Common myeloid progenitor, CD34-positive (primary cell): ENCODE results near the gene STRAP. TPM values are rescaled to one million over a fixed set of nuclear protein-coding genes. Genes with fewer than 3 reads are reported as not detected.

Source experiments
- CTCF ChIA-PET: fragments of 350-600 bp; sonication (Branson Sonifier 250); formaldehyde crosslinking; loops from one replicate; lab custom pipeline; 2021; ENCODE audit warnings: antibody characterized with exemption; lab: Charles Lee
- POLR2A ChIA-PET: fragments of 350-600 bp; sonication (Branson Sonifier 250); formaldehyde crosslinking; loops from one replicate; lab custom pipeline; 2021; ENCODE audit warnings: antibody characterized with exemption; lab: Charles Lee
- DNase-seq, 3 donors: peaks; one replicate each; pipeline versions ENCODE4 v3.0.0 to v3.0.0-alpha.2; 2013
- H3K27ac ChIP-seq, 2 experiments: 1 replicate in 1 of 2; 2 replicates in 1 of 2; pipeline ENCODE4 v1.7.0; 2013; ENCODE audit warnings: inconsistent platforms in 2 of 2, low read length in 2 of 2, mild to moderate bottlenecking in 2 of 2, low read depth in 1 of 2, moderate library complexity in 1 of 2; ENCODE audit not compliant: severe bottlenecking in 2 of 2, insufficient read depth in 1 of 2, poor library complexity in 1 of 2
- H3K27me3 ChIP-seq, 5 experiments: replicated peaks in 2 of 5; 1 replicate in 3 of 5; 2 replicates in 2 of 5; pipeline versions ENCODE4 v1.6.1 to v1.7.0; 2013; ENCODE audit warnings: low read length in 4 of 5, mild to moderate bottlenecking in 2 of 5, moderate library complexity in 2 of 5, inconsistent platforms in 1 of 5; ENCODE audit not compliant: insufficient read depth in 5 of 5, control insufficient read depth in 4 of 5
- H3K36me3 ChIP-seq, 4 experiments: 1 replicate in 2 of 4; 2 replicates in 2 of 4; pipeline versions ENCODE4 v1.6.1 to v1.7.0; 2013; ENCODE audit warnings: low read length in 3 of 4, control low read depth in 1 of 4, mild to moderate bottlenecking in 1 of 4; ENCODE audit not compliant: control insufficient read depth in 4 of 4, insufficient read depth in 4 of 4
- H3K4me1 ChIP-seq, 4 experiments: 1 replicate in 3 of 4; 2 replicates in 1 of 4; pipeline versions ENCODE4 v1.6.1 to v1.7.1; 2013; ENCODE audit warnings: low read length in 3 of 4, mild to moderate bottlenecking in 3 of 4, control low read depth in 1 of 4, inconsistent platforms in 1 of 4, moderate library complexity in 1 of 4; ENCODE audit not compliant: control insufficient read depth in 4 of 4, insufficient read depth in 4 of 4; ENCODE audit errors: control extremely low read depth in 1 of 4
- H3K4me3 ChIP-seq, 7 experiments: 1 replicate in 4 of 7; 2 replicates in 3 of 7; pipeline versions ENCODE4 v1.5.1 to v1.7.0; 2013; ENCODE audit warnings: mild to moderate bottlenecking in 7 of 7, low read length in 6 of 7, moderate library complexity in 6 of 7, inconsistent platforms in 2 of 7, low read depth in 2 of 7, control low read depth in 1 of 7; ENCODE audit not compliant: insufficient read depth in 4 of 7, control insufficient read depth in 1 of 7; ENCODE audit errors: extremely low read depth in 1 of 7
- H3K9me3 ChIP-seq, 5 experiments: 1 replicate in 4 of 5; 2 replicates in 1 of 5; pipeline versions ENCODE4 v1.6.1 to v1.7.1; 2013; ENCODE audit warnings: low read length in 4 of 5, mild to moderate bottlenecking in 2 of 5, inconsistent platforms in 1 of 5, low read depth in 1 of 5, moderate library complexity in 1 of 5; ENCODE audit not compliant: control insufficient read depth in 4 of 5, insufficient read depth in 2 of 5; ENCODE audit errors: control extremely low read depth in 1 of 5
- WGBS: methylation state at CpG from one replicate; pipeline ENCODE4 v1.1.5; 2013; ENCODE audit not compliant: insufficient coverage; 5-methylcytosine and 5-hydroxymethylcytosine counted together
- polyA plus RNA-seq: library from polyadenylated mRNA; unstranded; fragments of 120-200 nt; gene quantifications from one replicate; pipeline ENCODE4 v1.2.1, GENCODE V29; 2013

Gene STRAP
- 135 TPM for polyA plus RNA-seq

GRCh38 chr12:15882118-15882971 lies at the start of gene STRAP:
TSS of gene STRAP (plus strand) at chr12:15882387. CDS start at chr12:15882708, 321 bp downstream.
- 0% methylated on average over 55 of the region's 63 CpGs for WGBS
- H3K9me3 ChIP-seq = no peaks in the 10 kb centered on the region
- H3K36me3 ChIP-seq = peaks cover 6 to 18% (median 12%) of the 10 kb centered on the region in 4 experiments
- DNase-seq = peak; percentile 98 to 99 (median 99)
- CTCF ChIA-PET = interaction anchor here (1.0 to 2.7 kb wide), 5 partner anchors 9 to 26 kb away, joined by 3 to 11 read pairs (median 3); no protein-coding TSS in a partner anchor
- peaks cover 7 to 27% (median 15%) of the 10 kb centered on the region in 4 experiments for H3K4me1 ChIP-seq
- H3K4me3 ChIP-seq = peak within 1 kb of the TSS; percentile 83 to 98 (median 91)
- peak within 1 kb of the TSS; percentile 95 to 98 for H3K27ac ChIP-seq
- POLR2A ChIA-PET = interaction anchor here (1.0 to 1.1 kb wide), 4 partner anchors 9 to 29 kb away, joined by 3 to 4 read pairs (median 3); partner anchors contain the start of gene DERA
- H3K27me3 ChIP-seq = no peaks in the 10 kb centered on the region

GRCh38 chr12:15834575-15834974 lies 47.6 kb upstream of the STRAP start:
- H3K4me1 ChIP-seq = no peaks in the 10 kb centered on the region
- no peaks in the 10 kb centered on the region for H3K27me3 ChIP-seq
- H3K36me3 ChIP-seq = no peaks in the 10 kb centered on the region
- CTCF ChIA-PET = no interaction called here
- POLR2A ChIA-PET = no interaction called here
- H3K4me3 ChIP-seq = no peak overlapping the region
- H3K9me3 ChIP-seq = peaks cover 0 to 4% (median 0%) of the 10 kb centered on the region in 5 experiments
- DNase-seq = no peak
- H3K27ac ChIP-seq = no peak overlapping the region
- WGBS = no CpG with 5 or more reads among the region's 4 CpGs

GRCh38 chr12:15837141-15837790 lies 44.9 kb upstream of the STRAP start:
- H3K9me3 ChIP-seq = peaks cover 0 to 4% (median 0%) of the 10 kb centered on the region in 5 experiments

GRCh38 chr12:15839041-15839440 lies 43.1 kb upstream of the STRAP start:
- no peak for DNase-seq
- ChIA-PET CTCF (interaction anchor here (0.9 to 1.2 kb wide), 3 partner anchors 9 to 20 kb away, joined by 3 to 4 read pairs (median 3); no protein-coding TSS in a partner anchor), POLR2A (no interaction called here)
- Histone ChIP-seq H3K27ac (no peak overlapping the region), H3K4me1 (no peaks in the 10 kb centered on the region), H3K9me3 (peaks cover 0 to 4% (median 0%) of the 10 kb centered on the region in 5 experiments), H3K36me3 (no peaks in the 10 kb centered on the region), H3K4me3 (no peak overlapping the region), H3K27me3 (no peaks in the 10 kb centered on the region)
- 100% methylated on average over 1 of the region's 2 CpGs for WGBS

More at GRCh38 chr12:15837141-15837790, 44.9 kb upstream of the STRAP start:
- ChIA-PET POLR2A (no interaction called here), CTCF (no interaction called here)
- no peaks in the 10 kb centered on the region for H3K4me1 ChIP-seq
- no peak overlapping the region for H3K27ac ChIP-seq
- DNase-seq = no peak
- no peaks in the 10 kb centered on the region for H3K36me3 ChIP-seq
- H3K27me3 ChIP-seq = no peaks in the 10 kb centered on the region
- 100% methylated on average over 3 of the region's 5 CpGs for WGBS
- no peak overlapping the region for H3K4me3 ChIP-seq

GRCh38 chr12:15839682-15840081 lies 42.5 kb upstream of the STRAP start:
- no peaks in the 10 kb centered on the region for H3K27me3 ChIP-seq
- POLR2A ChIA-PET = no interaction called here
- H3K36me3 ChIP-seq = no peaks in the 10 kb centered on the region
- H3K4me1 ChIP-seq = no peaks in the 10 kb centered on the region
- no peak overlapping the region for H3K4me3 ChIP-seq
- CTCF ChIA-PET = interaction anchor here (1.1 kb wide), 1 partner anchor 9 kb away, joined by 4 read pairs; no protein-coding TSS in a partner anchor
- DNase-seq = no peak
- H3K27ac ChIP-seq = no peak overlapping the region
- peaks cover 0 to 4% (median 0%) of the 10 kb centered on the region in 5 experiments for H3K9me3 ChIP-seq

- no peak overlapping the region for H3K27ac ChIP-seq
- WGBS = 96% methylated on average over 3 of the region's 3 CpGs
- ChIA-PET POLR2A (no interaction called here), CTCF (no interaction called here)
- no peaks in the 10 kb centered on the region for H3K36me3 ChIP-seq
- DNase-seq = no peak
- H3K27me3 ChIP-seq = no peaks in the 10 kb centered on the region
- no peak overlapping the region for H3K4me3 ChIP-seq
- H3K9me3 ChIP-seq = peaks cover 0 to 1% (median 0%) of the 10 kb centered on the region in 5 experiments
- no peaks in the 10 kb centered on the region for H3K4me1 ChIP-seq
Measured at GRCh38 chr12:15842108-15842507, 40.1 kb upstream of the STRAP start.
